ENCODE data around the gene CNTLN.
"Not testable (repeated sequence)": the region's sequence is repeated elsewhere in the genome, so short reads cannot be mapped to it uniquely, and the experiment has no call there.

Gene CNTLN

DNA sequence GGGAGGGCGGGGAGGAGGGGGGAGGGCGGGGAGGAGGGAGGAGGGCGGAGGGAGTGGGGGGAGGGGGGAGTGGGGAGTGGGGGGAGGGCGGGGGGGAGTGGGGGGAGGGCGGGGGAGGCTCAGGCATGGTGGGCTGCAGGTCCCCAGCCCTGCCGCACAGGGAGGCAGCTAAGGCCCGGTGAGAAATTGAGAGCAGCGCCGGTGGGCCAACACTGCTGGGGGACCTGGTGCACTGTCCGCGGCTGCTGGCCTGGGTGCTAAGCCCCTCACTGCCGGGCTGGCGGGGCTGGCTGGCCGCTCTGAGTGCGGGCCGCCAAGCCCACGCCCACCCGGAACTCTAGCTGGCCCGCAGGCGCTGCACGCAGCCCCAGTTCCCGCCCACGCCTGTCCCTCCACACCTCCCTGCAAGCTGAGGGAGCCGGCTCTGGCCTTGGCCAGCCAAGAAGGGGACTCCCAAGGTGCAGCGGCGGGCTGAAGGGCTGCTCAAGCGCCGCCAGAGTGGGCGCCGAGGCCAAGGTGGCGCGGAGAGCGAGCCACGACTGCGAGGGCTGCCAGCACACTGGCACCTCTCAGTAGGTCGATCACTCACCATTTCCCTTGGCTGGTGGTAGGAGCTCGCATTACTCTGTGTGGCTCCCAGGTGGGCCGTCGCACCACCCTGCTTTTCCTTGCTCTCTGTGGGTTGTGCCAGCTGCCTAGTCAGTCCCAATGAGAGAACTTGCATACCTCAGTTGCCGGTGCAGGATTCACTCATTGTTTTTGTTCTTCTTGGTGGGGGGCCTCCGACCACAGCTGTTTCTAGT is 160.2 kb downstream of the CNTLN start:
- Mint-ChIP-seq H3K4me1 (no peaks in the 10 kb centered on the region), H3K4me3 (no peak overlapping the region), H3K27ac (no peak overlapping the region), H3K36me3 (no peaks in the 10 kb centered on the region), H3K9me3 (peaks cover 32% of the 10 kb centered on the region), H3K27me3 (no peaks in the 10 kb centered on the region)
- CTCF ChIA-PET: no interaction called here
- DNase-seq: no peak

DNA sequence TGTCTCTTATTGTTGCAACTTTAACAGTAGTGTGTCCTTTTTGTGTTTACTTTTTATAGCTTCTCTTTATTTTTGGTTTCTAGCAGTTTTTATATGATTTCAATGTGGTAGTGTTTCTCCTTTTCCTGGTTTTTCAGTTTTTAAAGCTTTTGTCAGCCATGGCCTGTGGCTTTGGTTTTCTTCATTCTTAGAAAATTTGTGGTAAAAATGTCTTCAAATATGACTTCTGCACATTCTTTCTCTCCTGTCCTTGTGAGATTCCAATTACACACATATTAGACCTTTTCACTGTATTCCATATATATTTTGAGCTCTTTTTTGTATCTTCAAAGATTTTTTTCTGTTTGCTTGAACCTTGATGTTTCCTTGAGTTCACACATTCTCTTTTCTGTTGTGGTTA is 180.5 kb downstream of the CNTLN start:
- DNase-seq: no peak
- H3K36me3 Mint-ChIP-seq: no peaks in the 10 kb centered on the region
- H3K27me3 Mint-ChIP-seq: no peaks in the 10 kb centered on the region
- peaks cover 2% of the 10 kb centered on the region for H3K9me3 Mint-ChIP-seq
- H3K4me3 Mint-ChIP-seq: no peak overlapping the region
- CTCF ChIA-PET: no interaction called here
- no peak overlapping the region for H3K27ac Mint-ChIP-seq
- no peaks in the 10 kb centered on the region for H3K4me1 Mint-ChIP-seq

DNA sequence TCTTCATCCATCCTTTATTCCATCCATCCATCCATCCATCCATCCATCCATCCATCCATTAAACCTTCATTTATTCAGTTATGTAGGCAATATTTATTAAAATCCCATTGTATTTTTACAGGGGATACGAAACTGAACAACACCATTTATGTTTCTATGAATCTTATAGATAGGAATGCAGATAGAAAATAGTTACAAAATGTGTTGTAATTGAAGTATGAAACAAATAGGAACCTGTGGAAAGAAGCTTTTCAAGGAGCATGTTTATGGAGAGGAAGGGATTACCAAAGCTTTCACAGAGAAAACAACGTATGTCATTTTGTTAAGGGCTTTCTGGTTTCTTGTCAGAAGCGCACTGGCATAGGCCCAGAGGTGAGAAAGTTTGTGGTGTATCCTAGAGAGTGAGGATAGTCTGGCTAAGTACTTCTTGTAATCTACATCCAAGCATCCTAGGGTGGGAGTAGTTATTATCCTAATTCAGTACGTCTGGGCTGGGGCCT is 184.0 kb downstream of the CNTLN start:
- Mint-ChIP-seq H3K4me3 (no peak overlapping the region), H3K36me3 (no peaks in the 10 kb centered on the region), H3K4me1 (no peaks in the 10 kb centered on the region), H3K27ac (no peak overlapping the region), H3K27me3 (no peaks in the 10 kb centered on the region), H3K9me3 (peaks cover 5% of the 10 kb centered on the region)
- DNase-seq: no peak
- CTCF ChIA-PET: no interaction called here

DNA sequence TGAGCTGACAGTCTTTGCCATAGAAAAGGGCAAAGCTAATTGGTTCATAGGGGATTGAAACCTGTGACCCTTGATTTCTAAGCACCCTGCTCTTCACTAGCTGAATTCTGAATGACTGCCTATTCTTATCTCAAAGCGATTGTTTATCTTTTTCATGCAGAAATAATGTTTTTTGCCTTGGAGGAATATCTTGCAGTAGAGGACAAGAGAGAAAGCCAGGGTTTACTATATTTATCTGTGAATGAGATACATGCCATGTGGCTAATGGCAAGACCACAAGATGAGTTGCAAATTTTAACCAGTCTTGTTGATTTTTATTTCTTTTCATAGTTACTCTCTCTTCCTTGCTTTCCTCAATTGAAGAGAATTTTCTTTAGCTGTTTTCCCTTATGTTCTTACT is 185.0 kb downstream of the CNTLN start:
- DNase-seq: no peak
- Mint-ChIP-seq H3K4me3 (no peak overlapping the region), H3K4me1 (no peaks in the 10 kb centered on the region), H3K27ac (no peak overlapping the region), H3K27me3 (no peaks in the 10 kb centered on the region), H3K36me3 (no peaks in the 10 kb centered on the region), H3K9me3 (peaks cover 5% of the 10 kb centered on the region)
- CTCF ChIA-PET: no interaction called here

DNA sequence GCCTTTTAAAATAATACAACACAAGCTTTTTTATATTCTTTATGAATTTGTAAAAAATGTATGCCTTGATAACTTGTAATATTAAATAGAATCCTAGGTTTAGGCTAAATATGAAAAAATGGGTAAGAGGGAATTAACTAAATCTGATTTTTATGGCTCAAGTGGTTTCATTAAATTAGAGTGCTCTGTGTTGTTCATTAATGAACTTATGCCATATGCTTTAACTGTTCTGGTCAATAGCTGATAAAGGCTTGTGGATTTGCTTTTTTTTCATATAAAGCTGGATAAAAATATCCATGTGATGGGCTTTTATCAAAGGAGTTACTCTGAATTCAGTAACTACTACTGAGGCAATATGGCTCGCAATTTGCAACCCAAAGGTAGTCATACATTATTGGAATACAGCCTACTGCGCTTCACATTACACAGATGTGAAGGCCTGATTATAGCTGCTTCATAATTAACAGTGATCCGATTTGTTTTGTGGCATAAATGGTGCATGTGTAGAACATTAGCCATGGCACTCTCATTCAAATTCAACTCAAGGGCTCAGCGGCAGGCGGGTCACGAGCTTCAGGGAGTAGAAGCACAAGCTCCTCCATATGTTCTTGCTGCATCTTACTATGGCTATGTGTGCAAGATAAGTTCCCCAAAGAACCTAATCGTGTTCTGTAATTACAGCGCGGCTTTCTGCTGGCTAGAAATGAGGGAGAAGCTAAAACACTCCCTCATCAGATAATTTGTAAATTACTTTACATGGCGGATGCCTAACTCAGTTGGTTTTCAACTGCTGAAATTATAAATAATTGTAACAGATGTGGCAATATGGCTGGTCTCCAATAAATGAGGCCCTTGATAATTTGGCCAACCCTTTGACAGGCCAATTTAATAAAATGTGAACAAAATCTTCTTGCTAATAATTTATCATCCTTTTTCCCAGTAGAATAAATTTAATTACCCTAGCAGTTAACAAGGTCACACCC is 188.3 kb downstream of the CNTLN start:
- no peak overlapping the region for H3K27ac Mint-ChIP-seq
- H3K36me3 Mint-ChIP-seq: no peaks in the 10 kb centered on the region
- peaks cover 3% of the 10 kb centered on the region for H3K9me3 Mint-ChIP-seq
- DNase-seq: no peak
- no peaks in the 10 kb centered on the region for H3K27me3 Mint-ChIP-seq
- no peaks in the 10 kb centered on the region for H3K4me1 Mint-ChIP-seq
- H3K4me3 Mint-ChIP-seq: no peak overlapping the region
- CTCF ChIA-PET: no interaction called here

DNA sequence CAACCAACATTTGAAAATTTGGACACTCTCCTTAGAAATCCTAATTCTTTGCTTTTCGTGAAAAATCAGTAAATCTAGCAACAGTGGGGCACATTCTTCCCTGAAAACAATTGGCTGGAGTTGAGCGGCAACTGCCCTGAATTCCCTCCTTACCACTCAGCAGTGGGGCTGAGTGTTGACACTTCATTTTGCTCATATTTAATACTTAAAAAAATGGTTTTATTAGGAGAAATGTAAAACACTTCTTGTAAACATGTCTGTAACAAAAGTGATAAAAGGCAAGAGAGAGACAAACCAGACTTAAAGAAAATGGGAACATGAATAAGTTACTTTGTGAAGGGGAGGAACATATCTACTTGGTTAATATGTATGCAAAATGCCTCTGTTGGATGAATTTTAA is 193.5 kb downstream of the CNTLN start:
- CTCF ChIA-PET: no interaction called here
- Mint-ChIP-seq H3K9me3 (no peaks in the 10 kb centered on the region), H3K27me3 (no peaks in the 10 kb centered on the region), H3K27ac (no peak overlapping the region), H3K4me1 (no peaks in the 10 kb centered on the region), H3K36me3 (no peaks in the 10 kb centered on the region), H3K4me3 (no peak overlapping the region)
- no peak for DNase-seq

DNA sequence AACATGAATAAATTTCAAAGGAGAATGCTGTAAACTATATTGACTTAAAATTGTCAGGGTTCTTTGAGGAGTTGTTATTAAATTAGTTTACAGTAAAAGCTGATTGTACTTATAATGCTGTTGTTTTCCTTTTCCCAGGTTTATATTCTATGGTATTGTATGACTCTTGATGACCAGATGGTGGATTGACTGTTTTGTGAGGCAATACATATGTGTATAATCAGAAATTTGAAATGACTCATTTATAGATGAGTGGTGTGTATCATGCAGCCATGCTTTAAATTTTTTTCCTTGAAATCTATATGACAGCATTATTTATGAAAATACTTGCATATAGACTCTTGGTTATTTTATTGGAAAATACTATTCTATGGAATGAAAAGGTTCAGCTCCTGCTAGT is 195.3 kb downstream of the CNTLN start:
- CTCF ChIA-PET: interaction anchor here (0.6 kb wide), 1 partner anchor 20 kb away, joined by 3 read pairs; no protein-coding TSS in a partner anchor
- Mint-ChIP-seq H3K27ac (no peak overlapping the region), H3K9me3 (no peaks in the 10 kb centered on the region), H3K27me3 (no peaks in the 10 kb centered on the region), H3K36me3 (no peaks in the 10 kb centered on the region), H3K4me1 (no peaks in the 10 kb centered on the region), H3K4me3 (no peak overlapping the region)
- DNase-seq: no peak

DNA sequence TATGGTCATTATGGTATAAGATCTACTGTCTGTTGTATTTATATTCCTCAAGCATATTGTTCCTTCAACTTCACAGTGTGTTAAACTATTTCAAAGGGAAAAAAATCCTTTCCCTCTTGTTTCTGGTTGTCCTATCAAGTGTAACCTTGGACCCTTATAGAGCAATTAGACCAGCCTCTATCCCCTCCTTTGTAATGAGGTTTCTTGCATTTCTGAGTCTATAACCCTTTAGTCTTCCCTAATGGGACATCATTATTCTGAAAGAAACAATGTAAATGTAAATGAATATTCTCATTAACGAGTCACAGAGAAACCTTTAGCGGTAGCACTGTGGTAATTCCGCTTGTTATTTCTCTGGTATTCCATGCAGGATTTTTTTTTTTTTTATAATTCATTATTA is 197.3 kb downstream of the CNTLN start:
- Mint-ChIP-seq H3K27me3 (no peaks in the 10 kb centered on the region), H3K4me1 (no peaks in the 10 kb centered on the region), H3K4me3 (no peak overlapping the region), H3K9me3 (no peaks in the 10 kb centered on the region), H3K36me3 (no peaks in the 10 kb centered on the region), H3K27ac (no peak overlapping the region)
- CTCF ChIA-PET: no interaction called here
- no peak for DNase-seq

DNA sequence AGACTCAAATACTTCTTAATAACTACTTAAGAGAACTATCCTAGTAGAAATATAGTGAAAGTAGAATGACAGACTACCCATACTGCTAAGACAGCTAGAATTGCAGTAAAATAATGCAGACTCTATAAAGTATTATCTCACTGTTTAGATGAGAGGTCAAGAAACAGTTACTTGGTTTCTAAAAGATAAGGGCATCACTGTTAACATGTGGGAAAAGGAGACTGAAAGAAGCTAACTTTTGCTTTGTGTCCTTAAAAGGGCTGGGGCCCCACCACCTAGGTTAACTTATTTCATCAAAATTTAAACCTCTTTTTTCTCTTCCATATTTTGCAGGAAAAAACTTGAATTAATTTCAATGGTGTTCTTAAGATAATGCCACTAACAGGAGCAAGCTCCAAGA is 204.3 kb downstream of the CNTLN start:
- Mint-ChIP-seq H3K36me3 (no peaks in the 10 kb centered on the region), H3K9me3 (no peaks in the 10 kb centered on the region), H3K4me1 (no peaks in the 10 kb centered on the region), H3K27ac (no peak overlapping the region), H3K4me3 (no peak overlapping the region), H3K27me3 (no peaks in the 10 kb centered on the region)
- CTCF ChIA-PET: no interaction called here
- DNase-seq: no peak

DNA sequence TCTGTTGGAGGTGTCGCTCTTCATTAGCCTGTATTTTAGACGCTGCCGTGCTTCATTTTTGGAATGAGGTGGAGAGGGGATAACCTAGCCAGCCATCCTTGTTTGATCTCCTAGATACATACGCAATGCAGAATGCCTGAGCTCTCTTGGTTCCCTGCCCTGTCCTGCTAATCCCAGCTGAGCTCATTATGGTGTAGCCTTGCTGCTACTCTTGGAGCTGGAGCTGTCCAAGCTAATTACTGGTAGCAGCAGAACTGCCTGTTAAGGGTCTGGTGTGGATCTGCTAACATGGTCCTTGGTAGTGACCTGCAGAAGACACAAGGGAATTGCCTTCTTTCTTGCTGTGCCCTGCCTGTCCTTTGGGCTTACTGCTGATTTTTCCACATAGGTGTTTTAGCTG is 207.9 kb downstream of the CNTLN start:
- Mint-ChIP-seq H3K27ac (no peak overlapping the region), H3K4me3 (no peak overlapping the region), H3K36me3 (no peaks in the 10 kb centered on the region), H3K9me3 (peaks cover 2% of the 10 kb centered on the region), H3K27me3 (no peaks in the 10 kb centered on the region), H3K4me1 (no peaks in the 10 kb centered on the region)
- DNase-seq: no peak
- CTCF ChIA-PET: no interaction called here

DNA sequence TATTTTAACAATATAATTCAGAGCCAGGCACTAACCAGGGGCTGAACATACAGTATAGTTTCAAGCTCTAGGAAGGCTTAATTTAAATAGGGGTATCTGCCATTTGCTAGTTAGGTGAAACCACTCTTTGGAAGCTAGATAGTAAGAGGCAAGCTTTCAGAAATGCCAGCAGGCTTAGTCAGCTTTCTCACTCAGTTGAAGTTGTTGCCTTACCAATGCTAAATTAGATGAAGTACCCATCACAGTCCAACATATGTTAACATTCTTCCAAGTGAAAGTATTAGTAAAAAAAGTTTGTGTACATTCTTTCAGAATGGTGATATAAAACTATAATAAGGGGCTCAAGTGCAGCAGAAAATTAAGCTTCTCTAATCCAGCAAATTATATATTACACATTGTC is 215.0 kb downstream of the CNTLN start:
- no peak overlapping the region for H3K27ac Mint-ChIP-seq
- H3K36me3 Mint-ChIP-seq: no peaks in the 10 kb centered on the region
- no peaks in the 10 kb centered on the region for H3K27me3 Mint-ChIP-seq
- peaks cover 11% of the 10 kb centered on the region for H3K9me3 Mint-ChIP-seq
- H3K4me1 Mint-ChIP-seq: no peaks in the 10 kb centered on the region
- no peak for DNase-seq
- CTCF ChIA-PET: interaction anchor here (0.8 kb wide), 1 partner anchor 20 kb away, joined by 3 read pairs; no protein-coding TSS in a partner anchor
- no peak overlapping the region for H3K4me3 Mint-ChIP-seq

DNA sequence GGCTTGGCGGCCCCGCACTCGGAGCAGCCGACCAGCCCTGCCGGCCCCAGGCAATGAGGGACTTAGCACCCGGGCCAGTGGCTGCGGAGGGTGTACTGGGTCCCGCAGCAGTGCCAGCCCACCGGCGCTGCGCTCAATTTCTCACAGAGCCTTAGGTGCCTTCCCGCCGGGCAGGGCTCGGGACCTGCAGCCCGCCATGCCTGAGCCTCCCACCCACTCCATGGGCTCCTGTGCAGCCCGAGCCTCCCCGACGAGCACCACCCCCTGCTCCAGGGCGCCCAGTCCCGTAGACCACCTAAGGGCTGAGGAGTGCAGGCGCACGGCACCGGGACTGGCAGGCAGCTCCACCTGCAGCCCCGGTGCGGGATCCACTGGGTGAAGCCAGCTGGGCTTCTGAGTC is 219.2 kb downstream of the CNTLN start:
- H3K36me3 Mint-ChIP-seq, H3K27me3 Mint-ChIP-seq, H3K4me1 Mint-ChIP-seq, H3K27ac Mint-ChIP-seq, H3K9me3 Mint-ChIP-seq, CTCF ChIA-PET, H3K4me3 Mint-ChIP-seq, DNase-seq: not testable (repeated sequence)

DNA sequence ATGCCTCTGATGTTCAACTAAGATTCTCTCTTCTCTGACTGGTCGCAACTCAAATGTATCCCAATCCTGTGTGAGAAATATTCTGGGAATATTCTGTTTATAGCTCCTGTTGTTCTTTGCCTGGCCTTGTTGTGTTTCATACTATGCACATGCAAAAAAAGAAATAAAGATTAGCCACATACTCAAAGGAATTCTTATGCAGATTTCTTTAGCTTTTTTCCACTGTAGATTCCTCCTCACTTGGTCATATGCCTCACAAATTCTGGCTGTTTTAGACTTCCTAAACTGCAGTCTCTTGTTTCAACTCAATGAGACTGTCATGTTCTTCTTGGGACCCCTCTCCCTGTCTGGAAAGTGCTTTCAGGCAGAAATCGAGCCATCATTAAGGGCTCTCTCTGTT is 226.5 kb downstream of the CNTLN start:
- Mint-ChIP-seq H3K36me3 (no peaks in the 10 kb centered on the region), H3K27ac (no peak overlapping the region), H3K27me3 (no peaks in the 10 kb centered on the region), H3K4me1 (no peaks in the 10 kb centered on the region), H3K9me3 (peaks cover 10% of the 10 kb centered on the region), H3K4me3 (no peak overlapping the region)
- DNase-seq: no peak
- CTCF ChIA-PET: no interaction called here

DNA sequence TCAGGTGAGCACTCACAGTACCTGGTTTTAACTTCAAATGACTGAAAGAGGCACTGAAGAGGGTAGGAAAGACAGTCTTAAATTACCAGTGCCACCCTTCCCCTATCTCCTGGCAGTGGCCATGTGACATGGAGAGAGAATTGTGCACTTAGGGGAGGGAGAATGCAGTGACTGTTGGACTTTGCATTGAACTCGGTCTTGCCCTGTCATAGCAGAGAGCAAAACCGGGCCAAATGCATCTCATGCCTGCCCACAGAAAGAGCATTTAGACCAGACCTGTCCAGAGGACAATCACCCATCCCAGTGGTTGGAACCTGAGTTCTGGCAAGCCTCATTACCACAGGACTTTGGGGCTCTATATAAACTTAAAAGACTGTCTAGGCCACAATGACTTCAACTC is 232.2 kb downstream of the CNTLN start:
- H3K9me3 Mint-ChIP-seq: peaks cover 13% of the 10 kb centered on the region
- no peaks in the 10 kb centered on the region for H3K4me1 Mint-ChIP-seq
- H3K27me3 Mint-ChIP-seq: no peaks in the 10 kb centered on the region
- no peak for DNase-seq
- CTCF ChIA-PET: no interaction called here
- H3K4me3 Mint-ChIP-seq: no peak overlapping the region
- H3K36me3 Mint-ChIP-seq: no peaks in the 10 kb centered on the region
- no peak overlapping the region for H3K27ac Mint-ChIP-seq
